Activated gamma-delta T cell (primary cell): ENCODE measurements around the gene TNFAIP2.
"Not testable (repeated sequence)": the region's sequence is repeated elsewhere in the genome, so short reads cannot be mapped to it uniquely, and the experiment has no call there.

Source experiments
- DNase-seq: peaks from one replicate; lab custom pipeline; 2025; lab: John Stamatoyannopoulos, UW

TNFAIP2 gene

DNA sequence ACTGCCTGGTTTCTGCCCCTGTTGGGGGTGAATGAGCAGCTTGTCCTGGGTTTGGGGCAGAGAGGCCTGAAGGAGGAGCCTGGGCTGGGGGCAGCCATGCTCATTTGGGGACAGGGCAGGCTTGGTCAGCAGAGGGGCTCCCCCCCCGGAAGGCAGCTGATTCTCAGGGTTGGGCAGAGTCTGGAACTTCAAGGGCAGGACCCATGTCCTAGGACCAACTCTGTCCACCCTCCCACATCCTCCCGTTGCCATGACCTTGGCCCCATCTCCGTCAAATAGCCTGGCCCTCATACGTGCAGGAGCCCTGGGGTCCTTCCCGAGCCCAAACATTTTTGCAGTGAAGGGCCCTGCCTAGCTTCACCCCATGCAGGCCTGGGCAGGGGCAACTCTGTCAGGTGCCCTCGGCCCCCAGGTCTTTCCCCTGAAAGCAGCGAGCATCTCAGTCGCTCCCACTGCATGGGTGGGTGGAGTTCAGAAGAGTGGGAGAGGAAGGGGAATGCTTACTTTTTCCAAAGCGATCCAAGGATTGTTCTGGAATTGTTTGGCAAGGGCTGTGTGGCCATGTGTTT is 32.6 kb downstream of the TNFAIP2 start:
- DNase-seq: no peak

DNA sequence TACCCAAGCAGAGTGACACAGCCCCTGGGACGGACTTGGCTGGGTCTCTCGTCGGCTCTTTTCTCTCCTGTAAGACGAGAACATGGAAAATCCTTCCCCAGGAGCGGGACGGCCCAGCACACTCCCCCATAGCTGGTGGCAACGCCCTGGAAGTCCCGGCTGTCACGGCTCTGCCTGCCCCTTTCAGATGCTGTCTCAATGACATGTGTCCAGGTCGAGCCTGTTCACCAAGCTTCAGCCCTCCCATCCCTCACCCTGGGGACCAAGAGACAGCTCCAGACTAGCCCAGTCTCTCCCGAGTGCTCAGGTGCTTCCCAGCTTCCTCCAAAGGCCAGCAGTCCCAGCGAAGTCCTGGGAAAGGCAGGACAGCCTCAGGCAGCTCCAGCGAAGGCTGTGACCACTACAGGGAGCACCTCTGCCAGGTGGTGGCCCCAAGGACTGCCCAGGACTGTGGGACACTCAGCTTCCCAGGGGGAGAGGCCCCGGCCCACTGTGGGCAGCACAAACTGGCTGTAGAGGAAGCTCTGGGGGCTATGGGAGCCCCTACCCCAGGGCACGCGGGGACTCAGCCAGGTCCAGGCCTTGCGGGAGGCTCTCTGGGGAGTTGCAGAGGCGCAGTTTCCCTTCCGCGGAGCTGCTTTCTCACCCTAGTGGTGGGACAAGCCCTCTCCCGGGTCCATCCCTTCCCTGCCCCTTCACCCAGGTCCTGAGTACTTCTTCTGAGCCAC is 33.6 kb downstream of the TNFAIP2 start:
- no peak for DNase-seq

DNA sequence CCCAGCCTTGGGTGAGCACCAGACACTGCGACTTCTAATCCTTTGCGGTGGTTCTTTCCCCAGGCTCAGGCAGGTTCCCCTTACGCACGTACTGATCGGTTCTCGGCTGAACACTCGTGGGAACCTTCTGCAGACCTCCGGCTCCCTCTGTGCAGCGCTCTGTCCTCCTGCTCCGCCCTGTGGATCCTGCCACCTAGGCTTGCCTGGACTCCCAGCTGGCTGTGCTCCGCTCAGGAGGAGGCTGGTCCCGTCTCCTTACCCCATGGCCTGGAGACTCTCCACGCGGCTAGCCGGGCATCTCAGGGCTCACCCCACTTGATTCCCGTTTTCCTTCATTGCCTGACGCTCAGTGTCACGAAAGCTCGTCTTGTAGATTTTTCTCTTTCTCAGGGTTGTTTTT is 34.7 kb downstream of the TNFAIP2 start:
- no peak for DNase-seq

DNA sequence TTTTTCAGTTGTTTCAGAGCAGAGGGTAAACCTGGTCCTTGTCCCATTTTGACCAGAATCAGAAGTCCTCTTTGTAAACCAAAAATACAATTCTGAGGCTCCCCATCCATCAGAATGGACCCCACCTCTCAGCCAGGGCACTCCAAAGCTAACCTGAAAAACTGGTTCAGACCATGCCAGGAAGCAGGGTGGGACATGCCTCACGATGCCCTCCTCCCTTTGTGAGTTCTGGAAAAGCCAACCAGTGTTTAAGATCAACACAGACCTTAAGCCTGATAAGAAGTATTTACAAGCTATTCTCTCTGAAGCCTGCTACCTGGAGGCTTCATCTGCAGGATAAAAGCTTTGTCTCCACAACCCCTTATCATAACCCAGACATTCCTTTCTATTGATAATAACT is 35.4 kb downstream of the TNFAIP2 start:
- no peak for DNase-seq

DNA sequence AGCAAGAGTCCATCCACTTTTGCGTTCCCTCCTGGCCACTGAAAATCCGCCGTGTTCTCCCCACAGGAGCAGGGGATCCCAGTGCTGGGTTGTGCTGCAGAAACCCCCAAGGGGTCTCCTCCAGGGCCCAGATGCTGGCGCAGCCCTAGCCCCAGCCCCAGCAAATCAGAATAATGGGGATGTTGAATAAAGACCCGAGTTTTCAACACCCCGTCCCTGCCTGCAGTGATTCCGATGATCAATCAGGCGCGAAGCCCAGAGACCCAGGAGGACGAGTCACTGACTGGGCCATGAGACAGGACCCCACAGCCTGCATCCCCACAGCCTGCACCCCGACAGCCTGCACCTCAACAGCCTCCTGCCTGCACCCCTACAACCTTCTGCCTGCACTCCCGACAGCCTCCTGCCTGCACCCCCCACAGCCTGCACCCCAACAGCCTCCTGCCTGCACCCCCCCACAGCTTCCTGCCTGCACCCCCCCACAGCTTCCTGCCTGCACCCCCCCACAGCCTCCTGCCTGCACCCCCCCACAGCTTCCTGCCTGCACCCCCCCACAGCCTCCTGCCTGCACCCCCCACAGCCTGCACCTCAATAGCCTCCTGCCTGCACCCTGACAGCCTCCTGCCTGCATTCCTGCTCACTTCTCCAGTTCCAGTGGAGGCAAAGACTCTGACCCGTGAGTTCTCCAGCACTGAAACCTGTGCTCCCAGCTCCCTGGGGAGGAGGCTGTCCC is 37.2 kb downstream of the TNFAIP2 start:
- no peak for DNase-seq

DNA sequence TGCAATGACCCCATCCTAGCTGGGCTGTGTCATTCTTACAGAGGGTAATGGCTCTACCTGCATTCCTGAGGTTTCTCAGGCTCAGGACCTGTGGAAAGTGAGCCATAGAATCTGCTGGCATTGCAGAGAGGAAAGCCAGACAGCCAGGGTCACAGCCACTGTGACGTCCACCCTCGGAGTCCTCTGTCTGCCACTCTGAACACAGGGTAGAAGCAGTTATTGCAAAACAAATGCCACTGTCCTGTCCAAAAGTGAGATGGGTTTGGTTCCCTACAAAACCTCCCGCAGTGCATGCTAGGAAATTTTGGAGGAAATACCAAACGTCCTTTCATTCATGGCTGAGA is 37.8 kb downstream of the TNFAIP2 start:
- no peak for DNase-seq

- DNase-seq: no peak
These were observed 39.9 kb downstream of the TNFAIP2 start for GRCh38 chr14:103163199-103163598.

GRCh38 chr14:103164006-103164405 is 40.7 kb downstream of the TNFAIP2 start:
- DNase-seq: no peak

DNA sequence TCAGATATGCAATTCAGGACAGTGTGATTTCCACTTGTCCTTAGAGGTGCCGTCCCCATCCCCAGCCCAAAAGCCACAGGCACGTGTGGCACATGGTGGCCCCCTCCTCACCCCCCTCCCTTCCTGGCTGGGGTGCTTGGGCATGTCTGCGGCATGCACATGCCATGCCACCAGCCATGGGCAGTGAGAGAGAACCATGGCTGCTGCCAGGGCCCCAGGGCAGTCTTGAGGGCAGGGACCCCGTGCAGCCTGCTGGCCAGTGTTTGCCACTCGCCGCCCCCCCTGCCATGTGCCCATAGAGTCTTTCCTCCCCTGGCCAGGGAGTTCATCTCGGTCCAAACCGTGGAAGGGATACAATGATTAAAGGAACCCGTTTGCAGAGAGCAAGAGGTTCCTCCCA is 41.5 kb downstream of the TNFAIP2 start:
- no peak for DNase-seq

DNA sequence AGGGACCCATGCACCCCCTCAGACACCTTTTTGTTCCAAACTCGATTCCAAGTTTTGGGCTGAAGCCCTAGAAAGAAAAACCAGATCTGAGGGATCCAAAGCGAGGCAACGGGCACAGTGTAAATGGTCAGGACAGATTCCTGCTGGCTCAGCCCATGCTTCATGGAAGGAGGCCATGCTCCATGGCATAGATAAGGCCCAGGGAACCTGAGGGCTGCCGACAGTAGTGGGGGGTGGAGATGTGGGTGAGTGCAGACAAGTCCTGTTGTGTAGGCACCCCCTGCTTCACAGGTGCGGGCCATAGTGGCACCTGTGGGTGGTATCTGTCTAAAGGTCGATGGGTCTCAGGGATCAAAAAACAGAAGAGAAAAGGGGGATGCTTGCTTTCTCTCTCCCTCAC is 42.1 kb downstream of the TNFAIP2 start:
- DNase-seq: no peak

DNA sequence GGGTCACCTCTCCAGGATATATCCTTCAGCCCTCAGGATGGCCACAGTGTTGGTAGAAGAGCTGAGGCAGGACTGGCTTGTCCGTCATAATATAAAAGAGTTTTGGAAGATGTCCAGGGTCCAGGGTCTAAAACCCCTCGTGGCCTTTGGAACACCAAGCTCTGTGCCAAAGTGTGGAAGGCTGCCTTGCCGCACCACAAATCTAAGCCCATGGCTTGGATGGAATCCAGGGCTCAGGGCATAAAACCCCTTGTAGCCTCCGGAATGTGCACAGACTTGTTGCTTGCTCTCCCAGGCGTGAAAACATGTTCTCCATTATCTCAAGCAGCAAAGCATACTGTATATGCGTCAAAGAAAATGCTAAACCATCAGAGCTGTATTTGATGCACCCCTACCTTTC is 46.7 kb downstream of the TNFAIP2 start:
- DNase-seq: no peak

DNA sequence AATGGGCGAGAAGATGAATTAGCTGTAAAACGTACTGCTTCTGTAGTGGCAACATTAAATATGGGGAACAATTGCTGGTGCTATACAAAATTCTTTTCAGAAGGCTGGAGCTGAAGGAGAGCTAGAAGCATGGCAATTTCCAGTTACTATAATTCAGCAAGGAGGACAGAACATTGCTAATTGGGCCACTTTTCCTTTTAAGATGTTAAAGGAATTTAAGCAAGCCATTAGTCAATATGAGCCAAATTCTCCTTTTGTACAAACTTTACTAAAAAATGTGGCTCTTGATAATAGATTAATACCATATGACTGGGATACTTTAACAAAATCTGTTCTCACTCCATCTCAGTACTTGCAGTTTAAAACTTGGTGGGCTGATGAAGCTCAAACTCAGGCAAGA is 47.9 kb downstream of the TNFAIP2 start:
- DNase-seq: not testable (repeated sequence)

DNA sequence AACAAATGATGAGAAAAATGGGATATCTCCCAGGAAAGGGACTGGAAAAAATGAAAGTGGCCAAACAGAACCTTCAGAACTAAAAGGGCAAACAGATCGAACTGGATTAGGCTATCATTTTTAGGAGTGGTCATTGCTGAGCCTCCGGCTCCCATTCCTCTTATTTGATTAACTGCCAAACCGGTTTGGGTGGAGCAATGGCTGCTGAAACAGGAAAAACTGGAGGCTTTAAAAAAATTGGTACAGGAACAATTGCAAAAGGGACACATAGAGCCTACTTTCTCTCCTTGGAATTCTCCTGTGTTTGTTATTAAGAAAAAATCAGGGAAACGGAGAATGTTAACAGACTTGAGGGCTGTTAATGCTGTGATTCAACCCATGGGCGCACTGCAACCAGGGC is 49.7 kb downstream of the TNFAIP2 start:
- no peak for DNase-seq

- not testable (repeated sequence) for DNase-seq
These were observed 50.6 kb downstream of the TNFAIP2 start for GRCh38 chr14:103173887-103174286.

- not testable (repeated sequence) for DNase-seq
These were observed 52.9 kb downstream of the TNFAIP2 start for GRCh38 chr14:103176176-103176575.

- no peak for DNase-seq
These were observed 54.1 kb downstream of the TNFAIP2 start for GRCh38 chr14:103177376-103177775.

DNA sequence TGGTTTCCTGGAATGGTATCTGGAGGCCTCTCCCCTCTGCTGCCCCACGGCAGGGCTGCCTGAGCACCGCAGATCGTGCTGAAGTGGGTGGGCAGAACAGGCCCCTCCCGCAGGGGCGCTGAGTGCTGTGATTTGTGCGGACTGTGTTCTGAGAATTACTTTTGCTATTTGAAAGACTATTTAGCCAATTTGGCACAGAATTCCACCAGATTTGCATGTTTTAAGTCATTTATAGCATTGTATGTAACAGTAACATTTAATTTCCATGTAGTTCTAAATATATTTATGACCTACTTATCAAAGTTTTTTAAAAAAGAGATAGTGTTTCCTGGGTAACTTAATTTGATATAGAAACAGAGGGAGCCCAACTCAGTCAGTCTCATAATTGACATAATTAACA is 55.3 kb downstream of the TNFAIP2 start:
- DNase-seq: no peak

DNA sequence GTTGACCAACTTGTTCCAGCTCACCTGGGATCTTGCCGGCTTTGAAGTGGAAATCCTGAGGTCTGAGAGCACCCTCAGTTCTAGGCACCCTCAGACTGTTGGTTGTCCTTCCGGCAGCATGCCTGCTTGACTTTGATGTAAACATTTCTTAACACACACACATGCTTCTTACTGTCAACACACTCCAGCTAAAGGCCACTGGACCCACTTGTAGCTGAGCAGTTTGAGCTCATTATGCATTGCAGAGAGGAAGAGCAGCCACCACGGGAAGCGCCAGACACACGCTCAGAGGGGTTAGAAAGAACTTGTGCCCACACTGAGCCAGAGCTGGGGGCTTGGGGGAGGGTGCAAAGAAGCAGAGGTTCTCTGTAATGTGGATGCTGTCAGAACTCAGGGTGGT is 55.8 kb downstream of the TNFAIP2 start:
- DNase-seq: no peak

DNA sequence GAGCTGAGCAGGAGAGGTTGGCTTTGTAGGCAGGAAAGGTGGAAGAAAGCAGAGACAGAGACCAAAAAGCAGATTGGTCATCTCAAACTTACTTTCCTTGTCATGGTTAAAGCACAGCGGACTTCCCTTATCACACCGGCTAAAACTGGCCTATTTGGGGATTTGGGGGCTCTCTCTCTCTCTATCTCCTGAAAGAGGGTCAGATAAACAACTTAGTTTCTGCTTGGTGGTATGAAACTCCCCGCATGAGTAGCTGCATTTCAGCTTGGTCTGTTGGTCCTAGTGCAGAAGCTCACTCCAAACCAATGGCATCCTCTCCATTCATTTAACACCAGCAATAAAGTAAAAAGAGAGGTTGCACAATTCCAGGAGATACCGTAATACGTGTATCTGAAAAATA is 57.1 kb downstream of the TNFAIP2 start:
- DNase-seq: no peak

DNA sequence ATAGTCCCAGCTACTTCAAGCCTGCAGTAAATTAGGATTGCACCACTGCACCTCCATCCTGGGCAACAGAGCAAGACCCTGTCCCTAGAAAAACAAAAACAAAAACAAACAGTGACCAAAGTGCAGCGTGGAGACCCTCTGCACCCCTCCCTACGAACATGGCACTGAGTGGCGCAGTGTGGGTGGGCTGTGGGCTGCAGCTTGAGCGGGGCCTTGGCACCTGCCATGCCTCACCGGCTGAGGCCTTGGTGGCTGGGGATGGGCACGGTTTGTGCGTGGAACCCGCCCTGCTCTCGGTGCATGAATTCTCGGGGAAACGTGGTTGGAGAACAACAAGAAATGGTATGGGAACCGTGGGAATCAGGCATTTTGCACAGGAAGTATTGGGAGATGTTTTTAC is 60.8 kb downstream of the TNFAIP2 start:
- no peak for DNase-seq

GRCh38 chr14:103185051-103186029 is 62.1 kb downstream of the TNFAIP2 start:
- no peak for DNase-seq

DNA sequence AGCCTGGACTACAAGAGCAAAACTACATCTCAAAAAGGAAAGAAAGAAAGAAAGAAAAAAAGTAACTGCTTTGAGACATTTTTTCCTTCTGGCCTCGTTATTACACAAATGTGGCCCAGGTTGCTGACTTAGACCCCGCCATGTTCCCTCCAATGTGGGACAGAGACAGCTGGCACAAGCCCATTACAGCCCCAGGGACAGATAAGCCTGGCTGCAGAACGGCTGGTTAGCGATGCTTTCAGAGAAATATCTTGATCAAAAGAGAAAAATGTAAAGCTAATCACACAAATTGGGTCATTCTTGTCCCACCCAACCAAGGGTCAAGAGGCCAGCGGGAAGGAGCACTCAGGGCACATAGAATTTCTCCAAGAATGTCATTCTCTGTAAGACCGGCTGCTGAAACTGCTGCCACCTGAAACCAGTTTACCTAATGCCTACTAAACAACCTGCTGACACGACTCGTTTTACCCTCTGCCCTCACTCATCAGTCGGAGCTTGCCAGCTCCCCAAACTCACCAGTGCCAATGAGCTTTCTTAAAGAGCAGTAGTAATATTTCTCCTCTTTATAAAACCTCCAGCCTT is 63.1 kb downstream of the TNFAIP2 start:
- DNase-seq: no peak
